Stimulated activated CD4-positive, alpha-beta T cell treated with anti-CD3 and anti-CD28 coated beads, Interleukin-1b, Interleukin-23, amount 100 ng/mL, for 4 hours (primary cell): ENCODE measurements around the gene GADD45B.
"Not testable (repeated sequence)": the region's sequence is repeated elsewhere in the genome, so short reads cannot be mapped to it uniquely, and the experiment has no call there.

Experiments used
- DNase-seq, 2 donors: peaks; one replicate each; pipeline ENCODE4 v3.0.0-alpha.2; 2020; ENCODE audit warnings: low read depth in 2 of 2

The GADD45B gene

DNA sequence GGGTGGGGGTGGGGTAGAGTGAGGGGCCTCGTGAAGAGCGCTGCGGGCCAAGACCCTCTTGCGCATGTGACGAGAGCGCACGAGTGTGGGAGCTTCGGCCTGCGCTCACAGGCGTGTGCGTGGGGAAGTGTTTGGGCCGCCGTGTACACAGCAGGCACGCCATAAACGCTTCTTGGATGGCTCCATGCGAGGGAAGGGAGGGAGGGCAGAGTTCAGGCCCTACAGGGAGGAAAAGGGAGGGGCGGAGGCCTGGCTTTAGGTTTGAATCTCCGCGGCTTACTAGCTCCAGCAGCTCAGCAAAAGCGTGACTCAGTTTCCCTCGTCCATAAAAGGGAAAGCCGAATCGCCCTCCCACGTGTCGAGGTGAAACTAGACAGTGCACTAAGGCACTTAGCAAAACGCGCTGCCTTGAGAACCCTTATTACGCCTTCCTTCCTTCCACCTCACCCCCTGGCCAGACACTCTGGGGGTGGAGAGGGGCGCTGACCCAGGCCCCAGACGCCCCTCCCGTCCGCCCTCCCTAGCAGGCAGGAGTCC lies 12.5 kb downstream of the GADD45B start:
- no peak for DNase-seq

GRCh38 chr19:2488942-2489731 lies 13.2 kb downstream of the GADD45B start:
- DNase-seq = no peak

GRCh38 chr19:2490659-2491058 lies 14.7 kb downstream of the GADD45B start:
- DNase-seq = no peak

DNA sequence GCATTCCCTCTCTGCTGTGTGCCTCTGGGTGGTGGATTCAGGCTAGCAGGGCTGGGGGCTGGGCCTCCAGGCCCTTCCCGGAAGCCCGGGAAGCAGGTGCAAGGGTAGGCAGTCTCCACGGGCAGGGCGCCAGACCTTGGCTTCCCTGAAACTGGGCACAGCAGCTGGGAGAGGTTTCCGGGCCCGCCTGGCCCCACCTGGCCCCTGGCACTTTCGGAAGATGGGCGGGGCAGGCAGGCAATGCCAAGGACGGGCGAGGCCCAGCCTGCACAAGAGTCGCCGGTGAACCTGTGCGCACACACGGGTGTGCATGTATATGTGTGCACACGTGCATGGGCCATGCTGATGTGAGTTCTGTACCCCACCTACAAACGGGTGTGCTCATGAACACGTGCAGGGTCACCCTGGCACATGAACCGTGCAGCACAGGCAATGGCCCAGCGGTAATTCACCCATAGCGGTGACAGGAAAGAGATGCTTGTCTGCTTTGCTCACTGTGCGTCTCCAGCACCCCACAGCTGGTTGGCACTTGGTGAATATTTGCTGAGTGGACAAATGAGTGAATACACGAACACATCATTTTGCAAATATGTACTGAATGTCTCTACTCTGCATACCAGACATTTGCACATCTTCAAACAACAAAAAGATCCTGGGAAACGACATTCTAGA lies 15.3 kb downstream of the GADD45B start:
- no peak for DNase-seq

- DNase-seq = no peak
Measured at GRCh38 chr19:2492870-2493269, 16.9 kb downstream of the GADD45B start.

GRCh38 chr19:2493448-2493847 lies 17.5 kb downstream of the GADD45B start:
- not testable (repeated sequence) for DNase-seq

DNA sequence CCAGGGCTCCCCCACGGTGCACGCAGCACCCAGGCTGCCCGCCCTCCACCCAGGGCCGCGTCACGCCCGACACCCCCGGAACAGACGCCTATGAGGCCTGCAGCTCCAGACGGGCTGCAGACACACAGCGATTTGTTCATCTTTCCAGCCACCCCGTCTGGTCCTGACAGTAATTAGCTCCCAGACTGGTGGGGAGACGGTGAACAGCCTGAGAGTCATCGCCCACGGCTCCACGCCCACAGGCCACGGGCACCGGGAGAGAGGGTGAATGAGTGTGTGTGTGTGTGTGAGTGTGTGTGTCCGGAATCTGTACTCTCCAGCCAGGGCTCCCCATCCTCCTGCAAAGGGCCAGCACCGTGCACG lies 18.1 kb downstream of the GADD45B start:
- no peak for DNase-seq

- peak in 1 of 2 donors; percentile 46 for DNase-seq
Measured at GRCh38 chr19:2494447-2495129, 18.7 kb downstream of the GADD45B start.

GRCh38 chr19:2495130-2495641 lies 19.3 kb downstream of the GADD45B start:
- DNase-seq = no peak

- no peak for DNase-seq
Measured at GRCh38 chr19:2495651-2496316, 19.9 kb downstream of the GADD45B start.

- no peak for DNase-seq
Measured at GRCh38 chr19:2497186-2497585, 21.3 kb downstream of the GADD45B start.

GRCh38 chr19:2500156-2500555 lies 24.2 kb downstream of the GADD45B start:
- no peak for DNase-seq

GRCh38 chr19:2500841-2501261 lies 24.9 kb downstream of the GADD45B start:
- no peak for DNase-seq

- DNase-seq = peak; percentile 45 to 56
Measured at GRCh38 chr19:2503521-2504109, 27.7 kb downstream of the GADD45B start.

GRCh38 chr19:2506656-2507055 lies 30.7 kb downstream of the GADD45B start:
- DNase-seq = not testable (repeated sequence)

- DNase-seq = no peak
Measured at GRCh38 chr19:2507109-2507508, 31.2 kb downstream of the GADD45B start.

DNA sequence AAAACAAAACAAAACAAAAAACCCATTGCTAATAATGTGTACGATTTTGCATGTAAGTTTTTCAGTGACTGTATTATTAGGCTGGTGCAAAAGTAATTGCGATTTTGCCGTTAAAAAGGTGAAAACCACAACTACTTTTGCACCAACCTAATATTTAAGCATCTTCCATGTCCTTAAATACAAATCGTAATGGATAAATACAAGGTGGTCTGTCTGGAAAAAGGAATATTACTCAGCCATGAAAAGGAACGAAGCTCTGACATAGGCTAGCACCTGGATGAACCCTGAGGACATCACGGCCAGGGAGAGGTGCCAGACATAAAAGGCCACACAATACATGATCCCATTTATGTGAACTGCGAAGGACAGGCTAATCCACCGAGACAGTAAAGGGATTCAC lies 33.2 kb downstream of the GADD45B start:
- DNase-seq = no peak

- no peak for DNase-seq
Measured at GRCh38 chr19:2511570-2511969, 35.6 kb downstream of the GADD45B start.

GRCh38 chr19:2511991-2512390 lies 36.1 kb downstream of the GADD45B start:
- no peak for DNase-seq

- no peak for DNase-seq
Measured at GRCh38 chr19:2512523-2513431, 36.9 kb downstream of the GADD45B start.
